GM19238 (cell line): ENCODE measurements around the gene IKZF1.

Experiments used
- DNase-seq: peaks from one replicate; pipeline ENCODE4 v3.0.0; 2011; ENCODE audit warnings: low spot score; ENCODE audit not compliant: insufficient read length

Gene IKZF1

GRCh38 chr7:50405221-50405620, 100.7 kb downstream of the IKZF1 start:
- no peak for DNase-seq

- DNase-seq, result no peak
These were observed 102.4 kb downstream of the IKZF1 start for GRCh38 chr7:50406935-50407334.

GRCh38 chr7:50409856-50410745, 105.6 kb downstream of the IKZF1 start:
- no peak for DNase-seq

- no peak for DNase-seq
These were observed 106.8 kb downstream of the IKZF1 start for GRCh38 chr7:50411332-50411731.

GRCh38 chr7:50412973-50413372, 108.5 kb downstream of the IKZF1 start:
- no peak for DNase-seq

GRCh38 chr7:50413561-50413960, 109.0 kb downstream of the IKZF1 start:
- no peak for DNase-seq

GRCh38 chr7:50415844-50416364, 111.4 kb downstream of the IKZF1 start:
- DNase-seq, result no peak

- DNase-seq, result no peak
These were observed 112.1 kb downstream of the IKZF1 start for GRCh38 chr7:50416527-50417182.

- peak; percentile 50 for DNase-seq
These were observed 113.6 kb downstream of the IKZF1 start for GRCh38 chr7:50418086-50418515.

- no peak for DNase-seq
These were observed 114.2 kb downstream of the IKZF1 start for GRCh38 chr7:50418526-50419290.

- DNase-seq, result no peak
These were observed 116.5 kb downstream of the IKZF1 start for GRCh38 chr7:50421043-50421442.

- no peak for DNase-seq
These were observed 118.3 kb downstream of the IKZF1 start for GRCh38 chr7:50422858-50423257.

GRCh38 chr7:50423860-50424259, 119.3 kb downstream of the IKZF1 start:
- DNase-seq, result no peak

GRCh38 chr7:50425318-50425717, 120.8 kb downstream of the IKZF1 start:
- DNase-seq, result no peak

GRCh38 chr7:50426280-50427045, 121.9 kb downstream of the IKZF1 start:
- DNase-seq, result no peak

- no peak for DNase-seq
These were observed 123.0 kb downstream of the IKZF1 start for GRCh38 chr7:50427518-50427917.

- no peak for DNase-seq
These were observed 124.4 kb downstream of the IKZF1 start for GRCh38 chr7:50428911-50429310.

GRCh38 chr7:50431316-50431715, 126.8 kb downstream of the IKZF1 start:
- DNase-seq, result no peak

- no peak for DNase-seq
These were observed 127.3 kb downstream of the IKZF1 start for GRCh38 chr7:50431722-50432305.

- no peak for DNase-seq
These were observed 131.8 kb downstream of the IKZF1 start for GRCh38 chr7:50436133-50436806.
